Muscle layer of duodenum (tissue), 2 donors: Measurements from ENCODE around the gene NEIL1.
A peak's percentile ranks its signal among the peaks of the same experiment; 100 is the strongest.
"Not testable (repeated sequence)": the region's sequence is repeated elsewhere in the genome, so short reads cannot be mapped to it uniquely, and the experiment has no call there.

Experiments
- H3K27ac ChIP-seq: one replicate; pipeline ENCODE4 v1.7.0; 2013; ENCODE audit warnings: mild to moderate bottlenecking, low read length
- H3K27me3 ChIP-seq: one replicate; pipeline ENCODE4 v1.7.0; 2013; ENCODE audit warnings: low read depth, mild to moderate bottlenecking, control low read depth, low read length
- H3K36me3 ChIP-seq, 2 donors: one replicate each; pipeline ENCODE4 v1.7.0; 2013; ENCODE audit warnings: low read length in 2 of 2, control low read depth in 1 of 2, mild to moderate bottlenecking in 1 of 2; ENCODE audit not compliant: insufficient read depth in 2 of 2, control insufficient read depth in 1 of 2
- H3K4me1 ChIP-seq, 2 donors: one replicate each; pipeline ENCODE4 v1.7.0; 2013; ENCODE audit warnings: low read length in 2 of 2, mild to moderate bottlenecking in 2 of 2, control low read depth in 1 of 2, moderate library complexity in 1 of 2; ENCODE audit not compliant: insufficient read depth in 2 of 2, control insufficient read depth in 1 of 2
- H3K4me3 ChIP-seq, 2 donors: one replicate each; pipeline ENCODE4 v1.7.0; 2013; ENCODE audit warnings: low read length in 2 of 2, low read depth in 1 of 2, mild to moderate bottlenecking in 1 of 2
- H3K9me3 ChIP-seq, 2 donors: one replicate each; pipeline ENCODE4 v1.7.0; 2013; ENCODE audit warnings: low read length in 2 of 2, control low read depth in 1 of 2, mild to moderate bottlenecking in 1 of 2; ENCODE audit not compliant: control insufficient read depth in 1 of 2
- donor health status: healthy.

NEIL1 gene

GRCh38 chr15:75335705-75336355, 11.0 kb upstream of the NEIL1 start, which contains the start of gene COMMD4:
TSS of gene COMMD4 (plus strand) at chr15:75336063. CDS start at chr15:75336090, 27 bp downstream.
- H3K27ac ChIP-seq = peak within 1 kb of the TSS; percentile 27
- H3K4me3 ChIP-seq = peak within 1 kb of the TSS; percentile 76 to 85
- no peaks in the 10 kb centered on the region for H3K27me3 ChIP-seq
- peaks cover 0 to 8% of the 10 kb centered on the region in 2 donors for H3K4me1 ChIP-seq
- H3K36me3 ChIP-seq = peaks cover 0 to 14% of the 10 kb centered on the region in 2 donors
- H3K9me3 ChIP-seq = no peaks in the 10 kb centered on the region

- Histone ChIP-seq H3K27ac (no peak overlapping the region), H3K4me1 (peaks cover 0 to 8% of the 10 kb centered on the region in 2 donors), H3K9me3 (no peaks in the 10 kb centered on the region), H3K27me3 (no peaks in the 10 kb centered on the region), H3K36me3 (peaks cover 0 to 14% of the 10 kb centered on the region in 2 donors), H3K4me3 (no peak overlapping the region)
Observed at GRCh38 chr15:75338661-75339240, 8.1 kb upstream of the NEIL1 start.

- no peaks in the 10 kb centered on the region for H3K9me3 ChIP-seq
- H3K4me1 ChIP-seq = peaks cover 0 to 8% of the 10 kb centered on the region in 2 donors
- peaks cover 0 to 14% of the 10 kb centered on the region in 2 donors for H3K36me3 ChIP-seq
Observed at GRCh38 chr15:75339531-75340240, 7.2 kb upstream of the NEIL1 start.

GRCh38 chr15:75342221-75342620, 4.6 kb upstream of the NEIL1 start:
- H3K27me3 ChIP-seq = no peaks in the 10 kb centered on the region

More at GRCh38 chr15:75339531-75340240, 7.2 kb upstream of the NEIL1 start:
- H3K4me3 ChIP-seq = no peak overlapping the region
- no peak overlapping the region for H3K27ac ChIP-seq
- no peaks in the 10 kb centered on the region for H3K27me3 ChIP-seq

GRCh38 chr15:75343953-75344352, 2.9 kb upstream of the NEIL1 start:
- Histone ChIP-seq H3K36me3 (peaks cover 0 to 14% of the 10 kb centered on the region in 2 donors), H3K4me1 (peaks cover 0 to 11% of the 10 kb centered on the region in 2 donors)
- not testable (repeated sequence) for H3K27ac ChIP-seq, H3K9me3 ChIP-seq, H3K27me3 ChIP-seq, H3K4me3 ChIP-seq

More at GRCh38 chr15:75342221-75342620, 4.6 kb upstream of the NEIL1 start:
- peaks cover 0 to 5% of the 10 kb centered on the region in 2 donors for H3K4me1 ChIP-seq
- H3K9me3 ChIP-seq = no peaks in the 10 kb centered on the region
- no peak overlapping the region for H3K4me3 ChIP-seq
- no peak overlapping the region for H3K27ac ChIP-seq
- peaks cover 0 to 14% of the 10 kb centered on the region in 2 donors for H3K36me3 ChIP-seq

- Histone ChIP-seq H3K36me3 (no peaks in the 10 kb centered on the region), H3K27ac (no peak overlapping the region), H3K4me3 (peak overlapping the region; percentile 82 to 99), H3K4me1 (peaks cover 0 to 15% of the 10 kb centered on the region in 2 donors), H3K27me3 (no peaks in the 10 kb centered on the region), H3K9me3 (no peaks in the 10 kb centered on the region)
Observed at GRCh38 chr15:75347222-75348033, 589 bp downstream of the NEIL1 start.

GRCh38 chr15:75348034-75348561, 1.3 kb downstream of the NEIL1 start:
- peak overlapping the region; percentile 82 to 99 for H3K4me3 ChIP-seq
- peaks cover 0 to 15% of the 10 kb centered on the region in 2 donors for H3K4me1 ChIP-seq
- H3K9me3 ChIP-seq = no peaks in the 10 kb centered on the region
- H3K27ac ChIP-seq = no peak overlapping the region
- H3K36me3 ChIP-seq = no peaks in the 10 kb centered on the region
- no peaks in the 10 kb centered on the region for H3K27me3 ChIP-seq

GRCh38 chr15:75348562-75349350, 1.9 kb downstream of the NEIL1 start:
- no peaks in the 10 kb centered on the region for H3K27me3 ChIP-seq
- peaks cover 0 to 15% of the 10 kb centered on the region in 2 donors for H3K4me1 ChIP-seq
- H3K27ac ChIP-seq = no peak overlapping the region
- H3K4me3 ChIP-seq = peak overlapping the region; percentile 82 to 99
- H3K9me3 ChIP-seq = no peaks in the 10 kb centered on the region
- no peaks in the 10 kb centered on the region for H3K36me3 ChIP-seq

- Histone ChIP-seq H3K4me1 (peaks cover 0 to 15% of the 10 kb centered on the region in 2 donors), H3K4me3 (peak overlapping the region in 1 of 2 donors; percentile 99)
- not testable (repeated sequence) for H3K27ac ChIP-seq, H3K9me3 ChIP-seq, H3K36me3 ChIP-seq, H3K27me3 ChIP-seq
Observed at GRCh38 chr15:75349351-75349669, 2.5 kb downstream of the NEIL1 start.

GRCh38 chr15:75349851-75350588, 3.2 kb downstream of the NEIL1 start:
- H3K4me1 ChIP-seq = peaks cover 0 to 15% of the 10 kb centered on the region in 2 donors
- H3K36me3 ChIP-seq = peaks cover 4% of the 10 kb centered on the region in 2 donors
- H3K27ac ChIP-seq = peak overlapping the region; percentile 16

More at GRCh38 chr15:75349851-75350588, 3.2 kb downstream of the NEIL1 start:
- H3K4me3 ChIP-seq = no peak overlapping the region
- no peaks in the 10 kb centered on the region for H3K9me3 ChIP-seq
- H3K27me3 ChIP-seq = no peaks in the 10 kb centered on the region
